Measurements from ENCODE around the gene KLC3.

KLC3 gene

GRCh38 chr19:45348367-45349125 lies 8.0 kb downstream of the KLC3 start:
- DNase-seq (ENCODE audit: low read depth in 2 of 3, low spot score in 1 of 3), result no peak

GRCh38 chr19:45349126-45349415 lies 8.5 kb downstream of the KLC3 start:
- no peak for DNase-seq (ENCODE audit: low read depth in 2 of 3, low spot score in 1 of 3)

- DNase-seq (ENCODE audit: low read depth in 2 of 3, low spot score in 1 of 3), result no peak
Measured at GRCh38 chr19:45349430-45349941, 8.9 kb downstream of the KLC3 start.

- no peak for DNase-seq (ENCODE audit: low read depth in 2 of 3, low spot score in 1 of 3)
Measured at GRCh38 chr19:45350477-45351058, 10.0 kb downstream of the KLC3 start.

GRCh38 chr19:45351401-45351952 lies 10.9 kb downstream of the KLC3 start:
- DNase-seq (ENCODE audit: low read depth in 2 of 3, low spot score in 1 of 3), result no peak

- DNase-seq (ENCODE audit: low read depth in 2 of 3, low spot score in 1 of 3), result no peak
Measured at GRCh38 chr19:45352062-45352461, 11.5 kb downstream of the KLC3 start.

GRCh38 chr19:45352471-45352870 lies 11.9 kb downstream of the KLC3 start:
- DNase-seq (ENCODE audit: low read depth in 2 of 3, low spot score in 1 of 3), result no peak

- no peak for DNase-seq (ENCODE audit: low read depth in 2 of 3, low spot score in 1 of 3)
Measured at GRCh38 chr19:45352914-45353796, 12.6 kb downstream of the KLC3 start.

- DNase-seq (ENCODE audit: low read depth in 2 of 3, low spot score in 1 of 3), result no peak
Measured at GRCh38 chr19:45354241-45354842, 13.8 kb downstream of the KLC3 start.

GRCh38 chr19:45355402-45355801 lies 14.9 kb downstream of the KLC3 start:
- DNase-seq (ENCODE audit: low read depth in 2 of 3, low spot score in 1 of 3), result no peak

GRCh38 chr19:45355910-45356309 lies 15.4 kb downstream of the KLC3 start:
- DNase-seq (ENCODE audit: low read depth in 2 of 3, low spot score in 1 of 3), result no peak

GRCh38 chr19:45356760-45357444 lies 16.4 kb downstream of the KLC3 start:
- DNase-seq (ENCODE audit: low read depth in 2 of 3, low spot score in 1 of 3), result no peak

- no peak for DNase-seq (ENCODE audit: low read depth in 2 of 3, low spot score in 1 of 3)
Measured at GRCh38 chr19:45357445-45357783, 16.9 kb downstream of the KLC3 start.

GRCh38 chr19:45358213-45358792 lies 17.8 kb downstream of the KLC3 start:
- no peak for DNase-seq (ENCODE audit: low read depth in 2 of 3, low spot score in 1 of 3)

GRCh38 chr19:45361608-45362007 lies 21.1 kb downstream of the KLC3 start:
- no peak for DNase-seq (ENCODE audit: low read depth in 2 of 3, low spot score in 1 of 3)

- DNase-seq (ENCODE audit: low read depth in 2 of 3, low spot score in 1 of 3), result no peak
Measured at GRCh38 chr19:45362291-45362690, 21.7 kb downstream of the KLC3 start.

GRCh38 chr19:45363861-45364459 lies 23.4 kb downstream of the KLC3 start:
- no peak for DNase-seq (ENCODE audit: low read depth in 2 of 3, low spot score in 1 of 3)

- DNase-seq (ENCODE audit: low read depth in 2 of 3, low spot score in 1 of 3), result no peak
Measured at GRCh38 chr19:45364696-45365095, 24.1 kb downstream of the KLC3 start.

- no peak for DNase-seq (ENCODE audit: low read depth in 2 of 3, low spot score in 1 of 3)
Measured at GRCh38 chr19:45368127-45368526, 27.6 kb downstream of the KLC3 start.

- no peak for DNase-seq (ENCODE audit: low read depth in 2 of 3, low spot score in 1 of 3)
Measured at GRCh38 chr19:45368737-45369340, 28.3 kb downstream of the KLC3 start.
